ENCODE measurements around the gene MAPK13. TPM values are rescaled to one million over a fixed set of nuclear protein-coding genes. Genes with fewer than 3 reads are reported as not detected.

The MAPK13 gene
- total RNA-seq, 1 experiment from 2014 or later = 47.3 TPM

DNA sequence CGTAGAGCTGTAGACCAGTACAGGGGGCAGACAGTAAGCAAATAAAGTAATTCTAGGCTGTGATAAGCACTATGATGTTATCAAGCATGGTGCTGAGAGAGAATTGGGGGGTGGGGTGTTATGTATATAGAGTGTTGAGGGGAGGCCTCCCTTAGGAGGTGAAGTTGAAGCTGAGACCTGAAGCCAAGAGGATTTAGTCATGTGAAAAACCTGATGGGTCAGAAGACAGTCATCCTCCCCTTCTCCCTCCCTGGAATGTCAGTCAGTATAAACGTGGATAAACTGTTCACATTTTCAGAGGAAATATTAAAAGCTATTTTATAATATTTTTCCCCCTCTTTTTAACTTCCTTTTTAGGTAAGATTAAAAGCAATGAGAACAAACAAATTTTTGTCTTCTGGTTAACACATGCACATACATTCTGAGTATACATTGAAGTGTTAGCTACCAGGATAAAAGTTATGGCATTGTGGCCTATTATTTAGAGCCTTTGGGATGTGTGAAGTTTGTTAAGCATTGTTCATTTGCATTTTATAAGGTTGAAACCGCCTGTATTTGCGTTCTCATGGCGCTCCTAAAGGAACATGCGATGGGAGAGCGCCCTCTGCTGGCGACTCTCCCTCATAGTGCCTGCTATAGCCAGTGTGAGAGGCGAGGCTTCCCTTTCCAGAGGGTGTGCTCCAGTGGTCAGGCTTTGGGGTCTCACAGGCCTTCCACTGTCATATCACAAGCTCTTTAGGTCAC, 35.4 kb upstream of the MAPK13 start (continued):
- TF ChIP-seq, protein P1, sequence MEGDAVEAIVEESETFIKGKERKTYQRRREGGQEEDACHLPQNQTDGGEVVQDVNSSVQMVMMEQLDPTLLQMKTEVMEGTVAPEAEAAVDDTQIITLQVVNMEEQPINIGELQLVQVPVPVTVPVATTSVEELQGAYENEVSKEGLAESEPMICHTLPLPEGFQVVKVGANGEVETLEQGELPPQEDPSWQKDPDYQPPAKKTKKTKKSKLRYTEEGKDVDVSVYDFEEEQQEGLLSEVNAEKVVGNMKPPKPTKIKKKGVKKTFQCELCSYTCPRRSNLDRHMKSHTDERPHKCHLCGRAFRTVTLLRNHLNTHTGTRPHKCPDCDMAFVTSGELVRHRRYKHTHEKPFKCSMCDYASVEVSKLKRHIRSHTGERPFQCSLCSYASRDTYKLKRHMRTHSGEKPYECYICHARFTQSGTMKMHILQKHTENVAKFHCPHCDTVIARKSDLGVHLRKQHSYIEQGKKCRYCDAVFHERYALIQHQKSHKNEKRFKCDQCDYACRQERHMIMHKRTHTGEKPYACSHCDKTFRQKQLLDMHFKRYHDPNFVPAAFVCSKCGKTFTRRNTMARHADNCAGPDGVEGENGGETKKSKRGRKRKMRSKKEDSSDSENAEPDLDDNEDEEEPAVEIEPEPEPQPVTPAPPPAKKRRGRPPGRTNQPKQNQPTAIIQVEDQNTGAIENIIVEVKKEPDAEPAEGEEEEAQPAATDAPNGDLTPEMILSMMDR (IDR thresholded peaks at IDR 0.05 in 2 of 3, conservative IDR thresholded peaks at IDR 0.05 in 1 of 3; ENCODE audit: borderline replicate concordance in 1 of 3, insufficient read depth in 1 of 3, low read depth in 2 of 3, low read length in 2 of 3) = peak; percentile 77 to 95 (median 95)
- no peak for TF ChIP-seq EZH2 (IDR thresholded peaks at IDR 0.05)
- TF ChIP-seq SIN3A (IDR thresholded peaks at IDR 0.05; ENCODE audit: low read depth) = no peak
- no peak for TF ChIP-seq CBX3 (IDR thresholded peaks at IDR 0.05; ENCODE audit: low read depth)
- TF ChIP-seq JUND (IDR thresholded peaks at IDR 0.05) = no peak

DNA sequence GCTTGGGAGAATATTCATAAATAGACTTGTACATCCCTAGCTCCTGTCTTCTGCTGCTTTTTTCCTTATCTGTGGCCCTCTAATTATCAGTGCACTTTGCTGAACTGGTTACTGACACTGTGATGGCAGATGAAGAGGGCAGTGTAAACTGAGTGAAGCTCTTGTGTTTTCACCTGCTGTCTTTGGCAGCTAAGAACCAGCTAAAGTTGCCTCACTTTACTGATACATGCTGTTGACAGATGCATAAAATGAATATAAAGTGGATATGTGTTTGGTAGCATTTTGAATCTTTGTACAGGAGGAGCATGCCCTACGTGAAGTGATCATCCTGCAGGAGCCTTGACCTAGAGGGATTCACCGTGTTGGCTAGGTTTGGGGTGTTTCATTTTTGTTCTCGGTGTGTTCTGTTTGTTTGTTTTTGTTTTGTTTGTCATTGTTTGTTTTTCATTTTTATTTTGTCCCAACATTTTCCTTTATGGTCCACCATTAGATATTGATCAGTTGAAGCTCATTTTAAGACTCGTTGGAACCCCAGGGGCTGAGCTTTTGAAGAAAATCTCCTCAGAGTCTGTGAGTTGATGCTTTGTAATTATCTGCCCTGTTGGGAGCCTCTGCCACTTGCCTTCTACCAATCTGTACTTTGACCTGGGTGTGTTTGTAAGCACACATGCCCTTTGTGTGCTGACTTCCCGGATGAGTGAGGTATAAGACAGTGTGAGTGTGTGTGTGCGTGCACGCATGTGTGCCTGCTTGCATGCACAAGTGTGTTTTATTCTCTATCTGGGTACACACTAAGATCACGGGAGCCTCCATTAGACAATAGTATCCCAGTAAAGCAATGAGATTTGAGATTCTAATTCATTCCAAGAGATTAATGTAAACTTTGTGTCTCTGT, 34.6 kb upstream of the MAPK13 start:
- ChIA-PET RAD21 (ENCODE audit: low non-redundant PET in 1 of 2, low total read pairs in 2 of 2, uncharacterized antibody in 2 of 2, unreplicated experiment in 2 of 2) (no interaction called here), CTCF (interaction anchor here (0.9 to 2.0 kb wide), 4 partner anchors 9 to 43 kb away, joined by 3 to 6 read pairs (median 3); no protein-coding TSS in a partner anchor), POLR2A (no interaction called here)
- ATAC-seq (peak; percentile 33; the same call in 1 of the 2 replicates), DNase-seq (ENCODE audit: low read depth, low spot score) (no peak)
- Histone ChIP-seq H3K27ac (ENCODE audit: low read depth, low read length) (no peak overlapping the region), H3K4me2 (ENCODE audit: low read length) (no peak overlapping the region), H3K4me1 (ENCODE audit: control insufficient read depth in 1 of 2, insufficient read depth in 2 of 2, low read length in 2 of 2) (no peaks in the 10 kb centered on the region), H2AFZ (ENCODE audit: low read depth, low read length, poor library complexity, severe bottlenecking) (no peak overlapping the region), H3K36me3 (ENCODE audit: control insufficient read depth in 1 of 2, insufficient read depth in 2 of 2, low read length in 2 of 2) (peaks cover 0 to 5% of the 10 kb centered on the region in 2 experiments; a peak in 1 of 4 replicates), H4K20me1 (ENCODE audit: insufficient read depth) (peaks cover 5% of the 10 kb centered on the region; the same call in 1 of the 2 replicates), H3K27me3 (ENCODE audit: insufficient read depth, low read length) (no peaks in the 10 kb centered on the region), H3K4me3 (replicated peaks in 1 of 2; ENCODE audit: low read depth in 1 of 2, low read length in 2 of 2) (no peak overlapping the region), H3K9ac (ENCODE audit: low read length) (no peak overlapping the region), H3K79me2 (ENCODE audit: insufficient read depth, low read length) (no peaks in the 10 kb centered on the region), H3K9me3 (ENCODE audit: control insufficient read depth in 1 of 2, insufficient read depth in 1 of 2, low read depth in 1 of 2, low read length in 2 of 2) (no peaks in the 10 kb centered on the region), H3K9me2 (ENCODE audit: insufficient read depth) (no peaks in the 10 kb centered on the region)
- intact Hi-C loops (cut with micrococcal nuclease) = loop anchor here (1.0 to 10.0 kb wide), 3 partner anchors 68 to 571 kb away; partner anchors contain the start of gene MAPK14
- no peak for TF ChIP-seq SRF (IDR thresholded peaks at IDR 0.05; ENCODE audit: low read depth)
- TF ChIP-seq, protein P1 (IDR thresholded peaks at IDR 0.05 in 2 of 3, conservative IDR thresholded peaks at IDR 0.05 in 1 of 3; ENCODE audit: borderline replicate concordance in 1 of 3, insufficient read depth in 1 of 3, low read depth in 2 of 3, low read length in 2 of 3) = peak in 1 of 3 experiments; percentile 9; a peak in 1 of 6 replicates
- no peak for TF ChIP-seq YY1 (IDR thresholded peaks at IDR 0.05; ENCODE audit: extremely low read depth, insufficient replicate concordance, low read depth, low read length)
- no TSS peak for BruUV-seq (replicated peaks)

Measured in HCT116 (cell line).